K562 (cell line): ENCODE results near the gene DUOX2. TPM values are rescaled to one million over a fixed set of nuclear protein-coding genes. Genes with fewer than 3 reads are reported as not detected.

ENCODE experiments used
- ATAC-seq: fragments of 200-7000 bp; cut with Tn5 transposase; 3 replicates; pipeline ENCODE4 v1.9.1; 2020; ENCODE audit warnings: moderate library complexity
- BruUV-seq: library from RNA; stranded (reverse); fragments of 400-500 nt; replicated peaks from 2 replicates; lab custom pipeline; 2021; lab: Mats Ljungman, UMichigan
- CTCF ChIA-PET: fragments of 300-600 bp; formaldehyde crosslinking; extraction: SDS; loops from one replicate; lab custom pipeline; 2021; ENCODE audit warnings: low intra/inter-chr PET ratio; lab: Yijun Ruan, JAX
- POLR2A ChIA-PET: fragments of 300-600, 350-650 bp; sonication (Branson Sonifier 250); formaldehyde crosslinking; extraction: SDS; loops from one replicate; lab custom pipeline; 2021; ENCODE audit warnings: antibody characterized with exemption, inconsistent platforms; lab: Yijun Ruan, JAX
- DNase-seq, 4 experiments: peaks; one replicate each; pipeline versions ENCODE4 v3.0.0 to v3.0.0-alpha.2; 2011 to 2018; ENCODE audit warnings: low spot score in 3 of 4, mixed read lengths in 3 of 4; ENCODE audit errors: extremely low read depth in 1 of 4
- FAIRE-seq: peaks from 2 replicates; lab custom pipeline; 2011; peaks lifted over from hg19 to GRCh38; lab: Jason Lieb, UNC
- H2AFZ ChIP-seq: 2 replicates; pipeline ENCODE4 v1.6.0; 2011; ENCODE audit warnings: low read depth, low read length, control low read depth, inconsistent platforms
- H3K27ac ChIP-seq: fragments of 200-600 bp; 3 replicates; pipeline ENCODE4 v1.8.0; 2011; ENCODE audit warnings: low read depth, mild to moderate bottlenecking, control low read depth, inconsistent platforms, low read length, moderate library complexity, mixed read lengths; ENCODE audit errors: extremely low read depth
- H3K27me3 ChIP-seq, 2 experiments: fragments of 300-600 bp in 1 of 2; 2 replicates in 1 of 2; 3 replicates in 1 of 2; pipeline versions ENCODE4 v1.6.0 to v1.8.0; 2011; ENCODE audit warnings: inconsistent platforms in 2 of 2, low read length in 2 of 2, mild to moderate bottlenecking in 1 of 2, mixed read lengths in 1 of 2, moderate library complexity in 1 of 2; ENCODE audit not compliant: control insufficient read depth in 2 of 2, insufficient read depth in 2 of 2
- H3K36me3 ChIP-seq: fragments of 300-600 bp; 3 replicates; pipeline ENCODE4 v1.8.0; 2011; ENCODE audit warnings: mild to moderate bottlenecking, low read length, inconsistent platforms; ENCODE audit not compliant: control insufficient read depth, insufficient read depth
- H3K4me1 ChIP-seq, 2 experiments: fragments of 200-600 bp in 1 of 2; replicated peaks in 1 of 2; 2 replicates in 1 of 2; 3 replicates in 1 of 2; pipeline versions ENCODE4 v1.5.1 to v1.8.0; 2011; ENCODE audit warnings: inconsistent platforms in 2 of 2, low read length in 2 of 2, mild to moderate bottlenecking in 1 of 2, mixed read lengths in 1 of 2, moderate library complexity in 1 of 2; ENCODE audit not compliant: control insufficient read depth in 2 of 2, insufficient read depth in 2 of 2
- H3K4me2 ChIP-seq: 2 replicates; pipeline ENCODE4 v1.6.1; 2011; ENCODE audit warnings: low read length, control low read depth, inconsistent platforms, mixed read lengths; ENCODE audit not compliant: insufficient read depth
- H3K4me3 ChIP-seq: fragments of 200-600 bp; sonication (generic), shearing (Covaris generic); 2 replicates; pipeline ENCODE4 v1.5.1; 2016; ENCODE audit warnings: control low read depth, inconsistent platforms
- H3K79me2 ChIP-seq: fragments of 200-600 bp; 3 replicates; pipeline ENCODE4 v1.8.0; 2011; ENCODE audit warnings: low read length, inconsistent platforms; ENCODE audit not compliant: control insufficient read depth, insufficient read depth
- H3K9ac ChIP-seq, 2 experiments: 2 replicates each; pipeline versions ENCODE4 v1.6.0 to v1.6.1; 2011; ENCODE audit warnings: low read depth in 2 of 2, low read length in 2 of 2, control low read depth in 1 of 2, inconsistent platforms in 1 of 2, mild to moderate bottlenecking in 1 of 2, mixed read lengths in 1 of 2; ENCODE audit not compliant: insufficient read depth in 1 of 2
- H3K9me1 ChIP-seq: one replicate; pipeline ENCODE4 v1.6.0; 2011; ENCODE audit warnings: inconsistent platforms, mild to moderate bottlenecking, low read length, moderate library complexity; ENCODE audit not compliant: control insufficient read depth, insufficient read depth
- H3K9me3 ChIP-seq: replicated peaks from 2 replicates; pipeline ENCODE4 v1.5.1; 2011; ENCODE audit warnings: low read depth, low read length, inconsistent platforms; ENCODE audit not compliant: control insufficient read depth, insufficient read depth
- H4K20me1 ChIP-seq: replicated peaks from 2 replicates; pipeline ENCODE4 v1.6.1; 2011; ENCODE audit warnings: low read length, inconsistent platforms, mixed read lengths; ENCODE audit not compliant: control insufficient read depth, insufficient read depth
- HDAC8 ChIP-seq: fragments of 450-650 bp; IDR thresholded peaks from 2 replicates; pipeline ENCODE4 v1.6.1; 2016; ENCODE audit warnings: mild to moderate bottlenecking, missing genetic modification characterization, moderate library complexity, missing compliant biosample characterization
- ILK ChIP-seq: fragments of 450-650 bp; IDR thresholded peaks from 2 replicates; pipeline ENCODE4 v1.6.1; 2016; ENCODE audit warnings: missing genetic modification characterization, low read depth, mild to moderate bottlenecking, missing compliant biosample characterization, moderate library complexity, borderline replicate concordance
- KLF16 ChIP-seq: IDR thresholded peaks from 2 replicates; pipeline ENCODE4 v1.6.1; 2016; ENCODE audit warnings: antibody characterized with exemption
- NR2C1 ChIP-seq, 2 experiments: fragments of 450-650 bp; IDR thresholded peaks; 2 replicates each; pipeline ENCODE4 v1.6.1; 2017; ENCODE audit warnings: mild to moderate bottlenecking in 2 of 2, antibody characterized with exemption in 1 of 2, inconsistent platforms in 1 of 2, missing compliant biosample characterization in 1 of 2, missing genetic modification characterization in 1 of 2
- NR2C2 ChIP-seq, 2 experiments: fragments of 200-800 bp in 1 of 2; sonication (Bioruptor generic) in 1 of 2; sonication (generic) in 1 of 2; formaldehyde crosslinking in 1 of 2; IDR thresholded peaks; 2 replicates each; pipeline versions ENCODE4 v1.6.1 to v1.8.0; 2016 to 2022; ENCODE audit warnings: mild to moderate bottlenecking in 1 of 2, missing compliant biosample characterization in 1 of 2, missing genetic modification characterization in 1 of 2, missing genetic modification reagents in 1 of 2
- PPARD ChIP-seq: fragments of 250-450 bp; sonication (Bioruptor Pico); IDR thresholded peaks from 2 replicates; pipeline ENCODE4 v1.8.0; 2022; ENCODE audit warnings: inconsistent platforms, mild to moderate bottlenecking, moderate library complexity
- TRIM28 ChIP-seq: fragments of 450-650 bp; IDR thresholded peaks from 2 replicates; pipeline ENCODE4 v1.6.1; 2017
- ZNF239 ChIP-seq: fragments of 250-450 bp; sonication (Bioruptor Pico); IDR thresholded peaks from 2 replicates; pipeline ENCODE4 v1.4.0; 2020; ENCODE audit warnings: mild to moderate bottlenecking
- ZNF586 ChIP-seq: fragments of 450-650 bp; formaldehyde crosslinking; conservative IDR thresholded peaks from 2 replicates; pipeline ENCODE4 v1.4.0; 2020; ENCODE audit warnings: mild to moderate bottlenecking, moderate library complexity
- WGBS: fragments of 100-300 bp; shearing (Covaris generic); methylation state at CpG from one replicate; pipeline ENCODE4 v1.1.6; 2016; ENCODE audit warnings: low coverage, mixed read lengths; ENCODE audit not compliant: insufficient coverage; ENCODE audit errors: missing lambda C conversion rate; 5-methylcytosine and 5-hydroxymethylcytosine counted together
- in situ Hi-C: fragments of 300-500 bp; cut with MboI; formaldehyde crosslinking; loops from 4 replicates; pipeline ENCODE4 v1.15.0; 2018; ENCODE audit warnings: inconsistent platforms, mixed read lengths
- intact Hi-C: fragments of 100-400 bp; cut with micrococcal nuclease; formaldehyde crosslinking; loops from 2 replicates; pipeline ENCODE4 v1.14.2; 2022
- polyA plus RNA-seq, 8 experiments: library from polyadenylated mRNA; depleted of rRNA in 4 of 8; stranded (reverse) in 5 of 8; unstranded in 3 of 8; fragments of >200 nt; fragmentation: Nextera tagmentation in 2 of 8; fragmentation: Illumina TruSeq in 1 of 8; extraction: Ambion mirVana in 2 of 8; extraction: Trizol in 1 of 8; gene quantifications; 2 replicates each; pipeline versions ENCODE4 v1.2.1 to v1.2.3, GENCODE V29; 2011 to 2014; ENCODE audit warnings: inconsistent platforms in 1 of 8, missing spikeins in 1 of 8
- total RNA-seq, 7 experiments: library from RNA; depleted of rRNA in 6 of 7; stranded (reverse); fragments of >200 nt in 6 of 7; fragmentation: Illumina TruSeq in 2 of 7; extraction: Trizol in 2 of 7; gene quantifications; 2 replicates each; pipeline versions ENCODE4 v1.2.1 to v1.2.3, GENCODE V29; 2011 to 2021; ENCODE audit warnings: low replicate concordance in 1 of 7

Gene DUOX2
- total and polyA plus RNA-seq, 9 of the 15 experiments (the other 6 are each of a cell fraction or from before 2014, with no cell fraction given), result 0.01 to 0.03 (median 0.02) TPM; not detected in 6

DNA sequence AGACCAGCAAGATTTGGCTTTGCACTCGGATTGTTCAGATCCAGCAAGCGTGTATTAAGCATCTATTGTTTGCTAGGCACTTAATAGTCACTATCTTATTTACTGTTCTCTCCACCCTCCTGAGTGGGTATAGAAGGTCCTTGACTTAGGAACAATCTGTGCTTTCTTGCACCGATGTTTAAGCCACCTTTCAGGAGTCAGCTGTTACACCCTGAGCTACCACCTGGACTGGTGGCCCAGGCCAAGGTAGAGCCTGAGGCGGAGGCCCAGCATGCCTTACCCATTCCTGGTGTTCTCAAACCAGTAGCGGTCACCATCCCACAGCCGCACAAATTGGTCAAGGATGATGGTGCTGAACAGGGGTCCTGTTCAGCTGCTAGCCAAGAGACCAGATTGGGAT, 25.8 kb upstream of the DUOX2 start:
- Histone ChIP-seq H3K4me1 (peaks cover 0 to 8% of the 10 kb centered on the region in 2 experiments; a peak in 2 of 5 replicates), H2AFZ (no peak overlapping the region), H3K9ac (no peak overlapping the region), H4K20me1 (0 out of 2 replicates have a peak, but pooled peaks cover 3% of the 10 kb centered on the region), H3K4me3 (no peak overlapping the region), H3K9me1 (no peaks in the 10 kb centered on the region), H3K9me3 (no peaks in the 10 kb centered on the region), H3K27ac (no peak overlapping the region), H3K27me3 (peaks cover 8 to 25% of the 10 kb centered on the region in 2 experiments; a peak in 4 of 5 replicates), H3K79me2 (no peaks in the 10 kb centered on the region), H3K4me2 (no peak overlapping the region), H3K36me3 (no peaks in the 10 kb centered on the region)
- no TSS peak for BruUV-seq
- WGBS, result 36% methylated on average over 6 of the region's 6 CpGs
- in situ Hi-C loops (no loop called here), intact Hi-C loops (no loop called here)
- no peak for DNase-seq
- no peak for ATAC-seq
- no peak for TF ChIP-seq ZNF586 (CRISPR knock-in tag)
- ChIA-PET CTCF (no interaction called here), POLR2A (interaction anchor here (0.5 kb wide), 1 partner anchor 20 kb away, joined by 3 read pairs; no protein-coding TSS in a partner anchor)
- no peak for FAIRE-seq

GRCh38 chr15:45138814-45139765, 25.1 kb upstream of the DUOX2 start:
- Histone ChIP-seq H3K36me3 (no peaks in the 10 kb centered on the region), H2AFZ (no peak overlapping the region), H3K4me2 (no peak overlapping the region), H3K27ac (no peak overlapping the region), H3K9ac (peak overlapping the region in 1 of 2 experiments; percentile 74; a peak in 2 of 4 replicates), H3K4me1 (peaks cover 0 to 8% of the 10 kb centered on the region in 2 experiments; a peak in 2 of 5 replicates), H3K9me3 (no peaks in the 10 kb centered on the region), H3K9me1 (no peaks in the 10 kb centered on the region), H3K79me2 (no peaks in the 10 kb centered on the region), H4K20me1 (0 out of 2 replicates have a peak, but pooled peaks cover 3% of the 10 kb centered on the region), H3K4me3 (no peak overlapping the region), H3K27me3 (peaks cover 6 to 27% of the 10 kb centered on the region in 2 experiments; a peak in 4 of 5 replicates)
- FAIRE-seq (no peak), ATAC-seq (peak; percentile 39; the same call in 2 of the 3 replicates), DNase-seq (no peak)
- no peak for TF ChIP-seq HDAC8 (tag)
- no peak for TF ChIP-seq PPARD (CRISPR knock-in tag)
- peak; percentile 30; the same call in 1 of the 2 replicates for TF ChIP-seq NR2C2 (CRISPR knock-in tag; IDR thresholded peaks at IDR 0.05)
- peak; percentile 46; the same call in 1 of the 2 replicates for TF ChIP-seq NR2C2 (tag; IDR thresholded peaks at IDR 0.05)
- TF ChIP-seq TRIM28, result no peak
- no peak for TF ChIP-seq ZNF239 (CRISPR knock-in tag)
- no peak for TF ChIP-seq ILK (tag)
- no peak for TF ChIP-seq KLF16
- TF ChIP-seq NR2C1 (IDR thresholded peaks at IDR 0.05), result peak; percentile 67
- TF ChIP-seq NR2C1 (tag; IDR thresholded peaks at IDR 0.05), result peak; percentile 70
- in situ Hi-C loops, result no loop called here
- no TSS peak for BruUV-seq
- ChIA-PET POLR2A (interaction anchor here (0.8 kb wide), 1 partner anchor 24 kb away, joined by 3 read pairs; no protein-coding TSS in a partner anchor), CTCF (no interaction called here)
- WGBS, result 26% methylated on average over 12 of the region's 12 CpGs
- intact Hi-C loops, result no loop called here
